M059J (cell line): ENCODE data around the gene OR2K2. TPM values are rescaled to one million over a fixed set of nuclear protein-coding genes. Genes with fewer than 3 reads are reported as not detected.
"Not testable (repeated sequence)": the region's sequence is repeated elsewhere in the genome, so short reads cannot be mapped to it uniquely, and the experiment has no call there.

Experiments used
- DNase-seq: peaks from one replicate; pipeline ENCODE4 v3.0.0-alpha.2; 2012; ENCODE audit warnings: low read depth
- total RNA-seq: library from RNA; depleted of rRNA; stranded (reverse); fragments of >200 nt; shearing (Covaris generic); gene quantifications from 2 replicates; pipeline ENCODE4 v1.2.3, GENCODE V29; 2014; rRNA removed

The OR2K2 gene
- total RNA-seq, result not detected in 2 replicates

GRCh38 chr9:111330124-111330523 lies at the start of gene OR2K2:
OR2K2 (minus strand) TSS chr9:111330224; CDS start chr9:111328433, 1,791 bp downstream.
- DNase-seq, result no peak

DNA sequence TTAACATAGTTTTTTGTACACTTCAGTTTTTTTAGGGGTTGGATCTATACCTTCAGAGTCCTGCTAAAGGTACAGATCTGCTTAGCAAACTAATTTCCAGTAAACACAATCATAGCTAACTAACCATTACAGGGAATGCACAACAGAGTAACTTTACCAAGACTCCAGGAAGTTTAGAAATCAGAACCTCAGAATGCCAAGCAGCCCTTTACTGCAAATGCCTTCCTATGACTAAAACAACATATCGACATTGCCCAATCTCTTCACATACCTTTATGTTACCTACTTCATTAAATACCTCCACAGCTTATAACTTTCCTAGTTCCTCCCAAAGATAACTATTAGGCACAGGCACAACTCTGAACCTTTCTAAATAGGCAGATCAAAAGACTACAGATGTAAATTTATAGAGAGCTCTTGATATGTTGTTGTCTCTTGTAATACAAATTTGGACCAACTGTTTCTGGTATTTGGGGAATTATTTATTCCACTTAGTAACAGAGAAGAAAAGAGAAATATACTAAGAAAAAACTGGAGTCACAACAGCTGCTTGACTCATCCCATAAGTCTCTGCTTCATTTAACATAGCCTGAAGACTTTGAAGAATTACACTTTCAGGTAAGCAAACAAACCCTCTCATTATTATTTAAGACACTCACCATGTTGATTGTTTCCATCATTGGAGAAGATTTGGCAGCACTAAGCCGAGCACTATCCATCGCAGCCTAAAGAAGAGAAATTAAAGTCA lies 46.0 kb upstream of the OR2K2 start:
- no peak for DNase-seq

DNA sequence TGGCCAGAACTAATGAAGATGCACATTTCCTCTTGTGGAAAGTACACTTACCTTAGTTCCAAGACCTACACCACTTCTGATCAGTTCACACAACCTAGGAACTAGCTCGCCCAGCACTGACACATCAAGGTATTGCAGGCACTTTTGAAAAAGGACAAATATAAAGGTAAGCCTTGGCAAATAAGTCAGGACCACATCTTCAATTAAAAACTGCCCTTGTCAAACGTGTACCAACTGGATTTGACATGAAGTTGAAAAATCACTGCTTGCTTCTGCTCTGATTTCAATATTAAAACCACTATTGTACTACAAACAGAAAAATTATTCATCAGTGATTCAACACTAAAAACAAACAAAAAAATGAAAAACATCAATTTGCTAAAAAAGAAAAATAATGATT lies 45.0 kb upstream of the OR2K2 start:
- no peak for DNase-seq

DNA sequence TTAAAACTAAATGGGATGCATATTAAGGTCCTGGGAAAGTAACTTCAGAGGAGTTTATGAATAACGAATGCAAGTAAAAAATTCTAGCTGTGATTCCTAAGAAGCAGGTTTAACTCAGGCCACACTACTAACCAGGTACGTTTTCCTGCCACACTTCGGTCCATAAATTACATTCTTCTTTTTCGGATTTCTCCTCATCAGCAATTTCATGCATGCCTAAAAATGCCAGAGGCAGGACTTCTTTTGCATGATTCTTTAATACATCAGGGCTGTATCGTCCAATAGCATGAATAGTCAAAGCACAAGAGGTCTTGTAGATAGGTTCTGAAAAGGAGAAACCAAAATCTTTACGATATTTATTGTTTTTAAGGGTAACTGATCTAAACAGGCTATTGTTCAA lies 42.3 kb upstream of the OR2K2 start:
- no peak for DNase-seq

GRCh38 chr9:111366978-111367377 lies 37.0 kb upstream of the OR2K2 start:
- no peak for DNase-seq

GRCh38 chr9:111362526-111362925 lies 32.5 kb upstream of the OR2K2 start:
- DNase-seq, result no peak

GRCh38 chr9:111360881-111361280 lies 30.9 kb upstream of the OR2K2 start:
- no peak for DNase-seq

DNA sequence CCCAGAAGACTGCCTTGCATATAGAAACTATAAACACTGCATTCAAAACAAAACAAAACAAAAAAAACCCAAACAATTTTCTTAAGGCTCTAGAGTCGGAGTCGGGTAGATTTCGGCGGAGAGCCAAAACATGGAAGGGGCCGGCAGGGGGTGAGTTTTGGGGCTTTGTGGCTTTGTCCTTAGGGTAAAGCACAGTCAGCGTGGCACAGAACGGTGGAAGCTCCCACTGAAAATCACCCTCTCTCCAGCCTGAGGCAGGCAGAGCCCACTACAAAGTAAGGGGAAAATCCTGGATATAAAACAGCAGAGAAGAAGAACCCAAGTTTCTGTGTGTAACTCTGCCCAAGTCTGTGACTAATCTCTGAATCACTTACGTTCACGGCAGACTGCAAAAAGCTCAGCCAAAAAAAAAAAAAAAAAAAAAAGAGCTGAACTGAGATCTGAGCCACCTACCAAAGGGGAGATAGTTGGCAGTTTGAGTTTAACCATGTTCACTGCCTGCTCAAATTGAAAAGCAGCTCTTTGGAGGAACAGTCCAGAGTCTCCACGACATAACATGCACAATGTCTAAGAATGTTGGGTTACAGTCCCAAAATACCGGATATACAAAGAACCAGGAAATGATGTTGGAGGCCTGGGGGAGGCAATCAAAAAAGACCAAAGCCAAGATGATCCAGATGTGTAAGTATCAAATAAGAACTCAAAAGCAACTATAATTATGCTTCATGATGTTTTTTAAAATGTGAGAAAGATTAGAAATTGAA lies 26.6 kb upstream of the OR2K2 start:
- DNase-seq, result peak; percentile 93

- no peak for DNase-seq
Measured at GRCh38 chr9:111352545-111352944, 22.5 kb upstream of the OR2K2 start.

GRCh38 chr9:111350556-111350955 lies 20.5 kb upstream of the OR2K2 start:
- no peak for DNase-seq

DNA sequence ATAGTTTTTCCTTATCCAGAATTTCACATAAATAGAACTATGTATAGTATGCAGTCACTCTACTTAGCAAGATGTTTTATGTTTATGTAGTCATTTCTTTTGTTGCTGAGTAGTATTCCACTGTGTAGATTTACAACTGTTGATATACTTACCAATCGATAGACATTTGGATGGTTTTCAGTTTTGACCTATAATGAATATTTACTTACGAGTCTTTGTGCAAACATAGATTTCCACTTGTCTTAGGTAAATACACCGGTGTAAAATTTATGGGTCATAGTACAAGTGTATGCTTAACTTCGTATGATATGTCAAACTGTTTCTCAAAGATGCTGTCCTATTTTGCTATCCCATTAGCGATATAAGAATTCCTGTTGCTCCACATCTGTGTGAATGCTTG lies 19.7 kb upstream of the OR2K2 start:
- DNase-seq, result no peak

DNA sequence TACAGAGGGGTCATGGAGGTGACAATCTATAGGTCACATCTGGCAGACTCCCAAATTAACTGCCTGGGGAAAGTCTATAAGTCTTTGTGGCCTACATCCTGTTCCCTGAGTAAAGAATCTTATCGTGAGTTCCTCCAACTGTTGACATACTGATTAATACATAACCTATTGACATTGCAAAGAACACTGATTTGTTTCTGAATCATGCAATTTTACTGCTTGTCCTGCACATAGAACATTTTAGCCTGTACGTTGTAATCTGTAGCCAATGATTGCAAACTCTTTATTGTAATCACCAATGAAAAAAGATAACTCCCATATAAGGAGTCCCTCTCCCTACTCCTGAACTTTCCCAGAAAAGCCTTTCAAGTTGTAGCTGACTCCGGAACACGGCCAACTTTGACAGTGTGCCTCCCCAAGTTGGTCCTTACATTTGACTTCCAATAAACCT lies 18.8 kb upstream of the OR2K2 start:
- DNase-seq, result no peak

DNA sequence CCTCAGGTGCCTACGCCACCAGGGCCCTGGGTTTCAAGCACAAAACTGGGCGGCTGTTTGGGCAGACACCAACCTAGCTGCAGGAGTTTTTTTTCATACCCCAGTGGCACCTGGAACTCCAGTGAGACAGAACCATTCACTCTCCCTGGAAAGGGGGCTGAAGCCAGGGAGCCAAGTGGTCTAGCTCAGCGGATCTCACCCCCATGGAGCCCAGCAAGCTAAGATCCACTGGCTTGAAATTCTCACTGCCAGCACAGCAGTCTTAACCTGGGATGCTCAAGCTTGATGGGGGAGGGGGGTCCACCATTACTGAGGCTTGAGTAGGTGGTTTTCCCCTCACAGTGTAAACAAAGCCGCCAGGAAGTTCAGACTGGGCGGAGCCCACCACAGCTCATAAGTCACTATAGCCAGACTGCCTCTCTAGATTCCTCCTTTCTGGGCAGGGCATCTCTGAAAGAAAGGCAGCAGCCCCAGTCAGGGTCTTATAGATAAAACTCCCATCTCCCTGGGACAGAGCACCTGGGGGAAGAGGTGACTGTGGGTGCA lies 4.4 kb upstream of the OR2K2 start:
- peak; percentile 15 for DNase-seq

GRCh38 chr9:111320631-111321030 lies 9.4 kb downstream of the OR2K2 start:
- no peak for DNase-seq

DNA sequence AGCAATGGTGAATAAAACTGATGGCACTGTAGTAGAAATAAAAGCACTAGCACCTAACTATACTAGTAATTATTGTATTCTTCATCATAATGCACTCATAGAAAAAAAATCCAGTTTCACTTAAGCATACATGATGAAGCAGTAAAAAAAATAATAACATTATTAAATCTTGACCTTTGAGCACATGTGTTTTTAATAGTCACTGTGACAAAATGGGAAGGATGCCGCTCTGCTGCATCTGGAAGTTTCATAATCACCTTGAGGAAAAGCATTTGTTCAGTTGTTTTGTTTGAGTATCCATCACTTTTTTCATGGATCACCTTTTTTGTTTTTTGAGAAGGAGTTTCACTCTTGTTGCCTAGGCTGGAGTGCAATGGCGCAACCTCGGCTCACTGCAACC lies 13.2 kb downstream of the OR2K2 start:
- no peak for DNase-seq

GRCh38 chr9:111305914-111306313 lies 24.1 kb downstream of the OR2K2 start:
- DNase-seq, result no peak

DNA sequence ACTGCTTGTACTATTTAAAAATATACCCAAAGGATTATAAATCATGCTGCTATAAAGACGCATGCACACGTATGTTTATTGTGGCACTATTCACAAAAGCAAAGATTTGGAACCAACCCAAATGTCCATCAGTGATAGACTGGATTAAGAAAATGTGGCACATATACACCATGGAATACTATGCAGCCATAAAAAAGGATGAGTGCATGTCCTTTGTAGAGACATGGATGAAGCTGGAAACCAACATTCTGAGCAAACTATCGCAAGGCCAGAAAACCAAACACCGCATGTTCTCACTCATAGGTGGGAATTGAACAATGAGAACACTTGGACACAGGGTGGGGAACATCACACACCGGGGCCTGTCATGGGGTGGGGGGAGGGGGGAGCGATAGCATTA lies 26.0 kb downstream of the OR2K2 start:
- DNase-seq, result not testable (repeated sequence)

DNA sequence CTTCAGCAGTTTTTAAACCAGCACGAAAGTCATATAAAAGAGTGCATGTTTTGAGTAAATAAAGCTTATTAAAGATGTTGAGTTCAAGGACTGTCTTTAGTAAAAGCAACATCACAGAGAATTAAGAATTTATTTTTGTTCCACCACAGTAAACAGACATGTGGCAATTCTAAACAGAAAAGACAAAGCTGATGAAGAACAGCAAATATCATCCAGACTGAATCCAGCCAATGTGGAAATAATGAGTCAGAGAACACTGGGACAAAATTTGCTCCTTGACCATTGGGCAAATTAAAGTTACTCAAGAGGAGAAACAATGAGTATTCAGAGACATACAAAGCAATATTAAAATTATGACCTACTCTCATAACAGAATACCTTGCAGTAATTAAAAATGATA lies 28.8 kb downstream of the OR2K2 start:
- DNase-seq, result peak; percentile 57

- peak; percentile 6 for DNase-seq
Measured at GRCh38 chr9:111300140-111300735, 29.8 kb downstream of the OR2K2 start.

DNA sequence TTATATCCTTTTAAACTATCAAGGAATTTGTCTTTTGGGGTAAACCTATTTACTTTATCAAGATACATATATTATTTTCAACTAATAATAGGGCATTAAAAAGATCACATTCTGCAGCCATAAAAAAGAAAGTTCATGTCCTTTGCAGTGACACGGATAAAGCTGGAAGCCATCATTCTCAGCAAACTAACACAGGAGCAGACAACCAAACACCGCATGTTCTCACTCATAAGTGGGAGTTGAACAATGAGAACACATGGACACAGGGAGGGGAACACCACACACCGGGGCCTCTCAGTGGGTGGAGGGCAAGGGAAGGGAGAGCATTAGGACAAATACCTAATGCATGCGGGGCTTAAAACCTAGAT lies 30.4 kb downstream of the OR2K2 start:
- not testable (repeated sequence) for DNase-seq

DNA sequence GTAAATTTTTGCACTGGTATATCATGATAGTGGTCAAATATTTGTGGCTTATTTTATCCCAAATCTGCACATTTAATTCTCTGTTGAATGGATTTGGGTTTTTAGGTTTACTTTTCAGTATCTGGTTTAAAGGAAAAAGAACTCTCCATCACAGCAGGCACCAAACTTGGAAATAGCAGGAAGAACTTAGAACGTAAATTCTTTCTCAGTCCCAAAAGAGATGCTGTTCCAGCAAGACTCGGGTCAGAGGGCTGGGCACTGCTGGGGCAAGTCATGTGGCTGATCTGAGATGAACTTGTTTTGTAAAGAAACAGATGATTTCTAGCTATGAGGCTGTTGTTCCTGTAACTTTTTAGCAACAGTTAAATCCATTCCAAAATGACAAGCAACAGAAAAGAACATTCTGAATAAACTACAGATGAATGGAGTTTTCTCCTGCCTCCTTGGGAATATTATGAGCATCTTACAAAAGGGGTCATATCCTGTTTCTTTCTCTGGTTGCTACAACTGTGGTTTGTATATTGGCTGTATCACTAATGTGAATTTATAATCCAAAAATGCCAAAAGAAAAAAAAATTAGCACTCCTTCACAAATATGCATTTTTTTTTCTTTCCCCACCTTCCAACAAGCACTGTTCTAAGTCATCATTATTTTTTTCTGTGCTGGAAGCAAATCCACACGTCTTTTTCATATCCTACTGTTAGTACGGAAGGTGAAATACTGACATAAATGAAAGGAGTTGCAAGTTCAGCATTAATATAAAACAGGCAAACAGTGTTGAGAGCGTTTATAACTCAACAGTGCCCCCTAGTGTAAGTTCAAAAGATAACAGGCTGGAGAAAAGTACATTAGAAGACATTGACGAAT lies 31.1 kb downstream of the OR2K2 start:
- peak; percentile 69 for DNase-seq

GRCh38 chr9:111298111-111298510 lies 31.9 kb downstream of the OR2K2 start:
- no peak for DNase-seq
